Small intestine (tissue), 7 donors: ENCODE results near the gene OR2M5. TPM values are rescaled to one million over a fixed set of nuclear protein-coding genes. Genes with fewer than 3 reads are reported as not detected.

ENCODE experiments used
- DNase-seq, 2 donors: peaks; one replicate each; pipeline versions ENCODE4 v3.0.0 to v3.0.0-alpha.2; 2013
- FAIRE-seq: peaks from 2 replicates; lab custom pipeline; 2012; peaks lifted over from hg19 to GRCh38; lab: Jason Lieb, UNC
- H3K27ac ChIP-seq, 3 donors: one replicate each; pipeline ENCODE4 v1.5.1; 2013; ENCODE audit warnings: low read length in 2 of 3, mild to moderate bottlenecking in 2 of 3, control low read depth in 1 of 3, inconsistent platforms in 1 of 3, low read depth in 1 of 3, moderate library complexity in 1 of 3
- H3K27me3 ChIP-seq, 3 donors: one replicate each; pipeline ENCODE4 v1.6.1; 2013; ENCODE audit warnings: low read length in 3 of 3, inconsistent platforms in 1 of 3; ENCODE audit not compliant: control insufficient read depth in 3 of 3, insufficient read depth in 3 of 3
- H3K36me3 ChIP-seq, 3 donors: one replicate each; pipeline ENCODE4 v1.6.1; 2013; ENCODE audit warnings: low read length in 3 of 3, inconsistent platforms in 1 of 3, low read depth in 1 of 3, mild to moderate bottlenecking in 1 of 3, moderate library complexity in 1 of 3; ENCODE audit not compliant: control insufficient read depth in 3 of 3, insufficient read depth in 2 of 3
- H3K4me1 ChIP-seq, 3 donors: one replicate each; pipeline ENCODE4 v1.6.1; 2013; ENCODE audit warnings: low read length in 2 of 3, inconsistent platforms in 1 of 3, low read depth in 1 of 3, mild to moderate bottlenecking in 1 of 3, moderate library complexity in 1 of 3; ENCODE audit not compliant: control insufficient read depth in 3 of 3, insufficient read depth in 2 of 3
- H3K4me3 ChIP-seq, 3 donors: one replicate each; pipeline ENCODE4 v1.5.1; 2013; ENCODE audit warnings: low read length in 3 of 3, control low read depth in 1 of 3, inconsistent platforms in 1 of 3, low read depth in 1 of 3, mild to moderate bottlenecking in 1 of 3, moderate library complexity in 1 of 3
- H3K9me3 ChIP-seq, 2 donors: one replicate each; pipeline ENCODE4 v1.6.1; 2013; ENCODE audit warnings: low read depth in 1 of 2, low read length in 1 of 2; ENCODE audit not compliant: control insufficient read depth in 2 of 2, insufficient read depth in 1 of 2
- WGBS, 3 donors: extraction: QIAGEN DNeasy Blood & Tissue Kit; methylation state at CpG; one replicate each; pipeline ENCODE4 v1.1.7; 2013; 5-methylcytosine and 5-hydroxymethylcytosine counted together
- polyA plus RNA-seq, 4 donors: library from polyadenylated mRNA; stranded (reverse) in 3 of 4; unstranded in 1 of 4; fragments of 200-250 nt in 3 of 4; fragments of 120-200 nt in 1 of 4; gene quantifications; one replicate each; pipeline versions ENCODE4 v1.2.1 to v1.2.3, GENCODE V29; 2013
- donor health status: healthy with polysubstance abuse.
- donor health status: control.
- donor health status: control.
- donor health status: Bipolar disorder and iron deficiency.
- donor health status: healthy.

OR2M5 gene
- polyA plus RNA-seq, 4 donors = not detected

GRCh38 chr1:248143311-248143710 lies 1.6 kb upstream of the OR2M5 start:
- H3K4me3 ChIP-seq = no peak overlapping the region

GRCh38 chr1:248152056-248152827 lies 7.3 kb downstream of the OR2M5 start:
- no peak for FAIRE-seq
- H3K4me3 ChIP-seq = no peak overlapping the region
- H3K27me3 ChIP-seq = no peaks in the 10 kb centered on the region
- H3K9me3 ChIP-seq = peaks cover 0 to 16% of the 10 kb centered on the region in 2 donors
- WGBS, 3 donors = 71 to 79% (median 79%) methylated on average over 6 of the region's 6 CpGs
- DNase-seq = no peak
- no peaks in the 10 kb centered on the region for H3K36me3 ChIP-seq
- H3K4me1 ChIP-seq = no peaks in the 10 kb centered on the region
- no peak overlapping the region for H3K27ac ChIP-seq

More at GRCh38 chr1:248143311-248143710, 1.6 kb upstream of the OR2M5 start:
- Histone ChIP-seq H3K36me3 (no peaks in the 10 kb centered on the region), H3K27ac (no peak overlapping the region), H3K4me1 (no peaks in the 10 kb centered on the region), H3K9me3 (peaks cover 0 to 1% of the 10 kb centered on the region in 2 donors), H3K27me3 (no peaks in the 10 kb centered on the region)
- no peak for DNase-seq
- WGBS, 3 donors = 18 to 44% (median 43%) methylated on average over 1 of the region's 1 CpG
- no peak for FAIRE-seq

- Histone ChIP-seq H3K36me3 (no peaks in the 10 kb centered on the region), H3K4me1 (no peaks in the 10 kb centered on the region), H3K27me3 (no peaks in the 10 kb centered on the region), H3K4me3 (no peak overlapping the region), H3K27ac (no peak overlapping the region), H3K9me3 (peaks cover 0 to 14% of the 10 kb centered on the region in 2 donors)
- DNase-seq (no peak), FAIRE-seq (no peak)
- 41 to 73% (median 45%) methylated on average over 1 of the region's 1 CpG for WGBS, 3 donors
Observed at GRCh38 chr1:248155927-248156326, 11.0 kb downstream of the OR2M5 start.

GRCh38 chr1:248158758-248159157 lies 13.8 kb downstream of the OR2M5 start:
- Histone ChIP-seq H3K4me3 (no peak overlapping the region), H3K27me3 (no peaks in the 10 kb centered on the region), H3K36me3 (no peaks in the 10 kb centered on the region), H3K27ac (no peak overlapping the region), H3K9me3 (peaks cover 0 to 4% of the 10 kb centered on the region in 2 donors), H3K4me1 (no peaks in the 10 kb centered on the region)
- no peak for DNase-seq
- FAIRE-seq = no peak
- WGBS, 3 donors = 82 to 92% (median 90%) methylated on average over 4 of the region's 4 CpGs

- Histone ChIP-seq H3K4me1 (no peaks in the 10 kb centered on the region), H3K4me3 (no peak overlapping the region), H3K9me3 (peaks cover 0 to 21% of the 10 kb centered on the region in 2 donors), H3K27me3 (no peaks in the 10 kb centered on the region), H3K27ac (no peak overlapping the region), H3K36me3 (no peaks in the 10 kb centered on the region)
- WGBS, 3 donors = 75 to 81% (median 81%) methylated on average over 12 of the region's 12 CpGs
- FAIRE-seq = no peak
- no peak for DNase-seq
Observed at GRCh38 chr1:248164031-248164430, 19.1 kb downstream of the OR2M5 start.

- no peaks in the 10 kb centered on the region for H3K36me3 ChIP-seq
- DNase-seq = no peak
- no peak for FAIRE-seq
- H3K27me3 ChIP-seq = no peaks in the 10 kb centered on the region
- no peak overlapping the region for H3K27ac ChIP-seq
- no peak overlapping the region for H3K4me3 ChIP-seq
- WGBS, 3 donors = 91 to 94% (median 92%) methylated on average over 12 to 14 of the region's 14 CpGs
- peaks cover 0 to 19% of the 10 kb centered on the region in 2 donors for H3K9me3 ChIP-seq
- H3K4me1 ChIP-seq = no peaks in the 10 kb centered on the region
Observed at GRCh38 chr1:248165186-248165585, 20.2 kb downstream of the OR2M5 start.

GRCh38 chr1:248174521-248174920 lies 29.6 kb downstream of the OR2M5 start, which contains the start of gene OR2M2:
OR2M2 (plus strand) TSS chr1:248174821; CDS start chr1:248179986, 5,165 bp downstream.
- FAIRE-seq = no peak
- H3K36me3 ChIP-seq = no peaks in the 10 kb centered on the region
- no peaks in the 10 kb centered on the region for H3K4me1 ChIP-seq
- no peak within 1 kb of the TSS for H3K4me3 ChIP-seq
- H3K27ac ChIP-seq = no peak within 1 kb of the TSS
- H3K27me3 ChIP-seq = no peaks in the 10 kb centered on the region
- peaks cover 0 to 3% of the 10 kb centered on the region in 2 donors for H3K9me3 ChIP-seq
- no peak for DNase-seq

DNA sequence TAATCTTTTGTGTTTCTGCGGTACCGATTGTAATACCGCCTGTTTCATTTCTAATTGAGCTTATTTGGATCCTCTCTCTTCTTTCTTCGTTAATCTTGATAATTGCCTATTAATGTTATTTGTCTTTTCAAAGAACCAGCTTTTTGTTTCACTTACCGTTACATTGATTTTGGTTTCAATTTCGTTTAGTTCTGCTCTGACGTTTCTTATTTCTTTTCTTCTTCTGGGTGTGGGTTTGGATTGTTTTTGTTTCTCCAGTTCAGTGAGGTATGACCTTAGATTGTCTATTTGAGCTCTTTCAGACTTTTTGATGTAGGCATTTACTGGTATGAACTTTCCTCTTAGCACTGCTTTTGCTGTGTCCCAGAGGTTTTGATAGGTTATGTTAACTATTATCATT lies 39.0 kb downstream of the OR2M5 start:
- FAIRE-seq (no peak), DNase-seq (no peak)
- peaks cover 0 to 12% of the 10 kb centered on the region in 2 donors for H3K9me3 ChIP-seq
- no peaks in the 10 kb centered on the region for H3K36me3 ChIP-seq
- 57 to 64% (median 61%) methylated on average over 7 of the region's 7 CpGs for WGBS, 3 donors
- H3K27ac ChIP-seq = no peak overlapping the region
- H3K4me3 ChIP-seq = no peak overlapping the region
- H3K4me1 ChIP-seq = no peaks in the 10 kb centered on the region
- H3K27me3 ChIP-seq = no peaks in the 10 kb centered on the region
